ENCODE results near the gene ZNF629.

DNA sequence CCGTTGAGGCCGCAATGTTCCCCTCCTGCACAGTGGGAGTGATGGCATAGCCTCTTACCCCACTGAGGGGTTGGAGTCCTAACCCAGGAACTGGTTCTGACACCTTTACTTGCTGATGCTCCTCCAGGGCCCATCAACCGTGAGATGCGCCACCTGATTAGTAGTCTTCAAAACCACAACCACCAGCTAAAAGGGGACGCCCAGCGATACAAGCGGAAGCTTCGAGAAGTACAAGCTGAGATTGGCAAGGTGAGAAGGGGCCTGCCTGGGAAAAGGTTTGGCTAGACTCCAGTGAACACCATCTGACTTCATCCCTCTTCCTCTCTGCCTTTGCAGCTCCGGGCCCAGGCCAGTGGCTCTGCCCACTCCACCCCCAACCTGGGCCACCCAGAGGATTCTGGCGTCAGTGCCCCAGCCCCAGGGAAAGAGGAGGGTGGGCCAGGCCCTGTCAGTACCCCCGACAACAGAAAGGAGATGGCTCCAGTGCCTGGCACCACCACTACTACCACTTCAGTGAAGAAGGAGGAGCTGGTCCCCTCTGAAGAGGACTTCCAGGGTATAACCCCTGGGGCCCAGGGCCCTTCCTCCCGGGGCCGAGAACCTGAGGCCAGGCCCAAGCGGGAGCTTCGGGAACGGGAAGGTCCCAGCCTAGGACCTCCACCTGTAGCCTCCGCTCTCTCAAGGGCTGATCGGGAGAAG, 19.1 kb downstream of the ZNF629 start:
- TF ChIP-seq TAF1 (IDR thresholded peaks at IDR 0.05; ENCODE audit: borderline replicate concordance, low read depth, low read length), result no peak
- TF ChIP-seq, protein P1, sequence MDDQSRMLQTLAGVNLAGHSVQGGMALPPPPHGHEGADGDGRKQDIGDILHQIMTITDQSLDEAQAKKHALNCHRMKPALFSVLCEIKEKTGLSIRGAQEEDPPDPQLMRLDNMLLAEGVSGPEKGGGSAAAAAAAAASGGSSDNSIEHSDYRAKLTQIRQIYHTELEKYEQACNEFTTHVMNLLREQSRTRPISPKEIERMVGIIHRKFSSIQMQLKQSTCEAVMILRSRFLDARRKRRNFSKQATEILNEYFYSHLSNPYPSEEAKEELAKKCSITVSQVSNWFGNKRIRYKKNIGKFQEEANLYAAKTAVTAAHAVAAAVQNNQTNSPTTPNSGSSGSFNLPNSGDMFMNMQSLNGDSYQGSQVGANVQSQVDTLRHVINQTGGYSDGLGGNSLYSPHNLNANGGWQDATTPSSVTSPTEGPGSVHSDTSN (IDR thresholded peaks at IDR 0.05), result no peak
- TF ChIP-seq, protein P2, sequence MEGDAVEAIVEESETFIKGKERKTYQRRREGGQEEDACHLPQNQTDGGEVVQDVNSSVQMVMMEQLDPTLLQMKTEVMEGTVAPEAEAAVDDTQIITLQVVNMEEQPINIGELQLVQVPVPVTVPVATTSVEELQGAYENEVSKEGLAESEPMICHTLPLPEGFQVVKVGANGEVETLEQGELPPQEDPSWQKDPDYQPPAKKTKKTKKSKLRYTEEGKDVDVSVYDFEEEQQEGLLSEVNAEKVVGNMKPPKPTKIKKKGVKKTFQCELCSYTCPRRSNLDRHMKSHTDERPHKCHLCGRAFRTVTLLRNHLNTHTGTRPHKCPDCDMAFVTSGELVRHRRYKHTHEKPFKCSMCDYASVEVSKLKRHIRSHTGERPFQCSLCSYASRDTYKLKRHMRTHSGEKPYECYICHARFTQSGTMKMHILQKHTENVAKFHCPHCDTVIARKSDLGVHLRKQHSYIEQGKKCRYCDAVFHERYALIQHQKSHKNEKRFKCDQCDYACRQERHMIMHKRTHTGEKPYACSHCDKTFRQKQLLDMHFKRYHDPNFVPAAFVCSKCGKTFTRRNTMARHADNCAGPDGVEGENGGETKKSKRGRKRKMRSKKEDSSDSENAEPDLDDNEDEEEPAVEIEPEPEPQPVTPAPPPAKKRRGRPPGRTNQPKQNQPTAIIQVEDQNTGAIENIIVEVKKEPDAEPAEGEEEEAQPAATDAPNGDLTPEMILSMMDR (IDR thresholded peaks at IDR 0.05), result no peak
- TF ChIP-seq EP300 (IDR thresholded peaks at IDR 0.05; ENCODE audit: borderline replicate concordance in 1 of 2, low read depth in 1 of 2, low read length in 1 of 2), result no peak
- TF ChIP-seq RXRA (IDR thresholded peaks at IDR 0.05; ENCODE audit: borderline replicate concordance, low read depth), result no peak
- no peak for TF ChIP-seq SIN3A (IDR thresholded peaks at IDR 0.05; ENCODE audit: borderline replicate concordance, low read depth, low read length)
- TF ChIP-seq, protein P3, sequence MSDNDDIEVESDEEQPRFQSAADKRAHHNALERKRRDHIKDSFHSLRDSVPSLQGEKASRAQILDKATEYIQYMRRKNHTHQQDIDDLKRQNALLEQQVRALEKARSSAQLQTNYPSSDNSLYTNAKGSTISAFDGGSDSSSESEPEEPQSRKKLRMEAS (IDR thresholded peaks at IDR 0.05; ENCODE audit: low read depth), result no peak

Data from SK-N-SH (cell line).